ENCODE data around the gene KPNA3. TPM values are rescaled to one million over a fixed set of nuclear protein-coding genes. Genes with fewer than 3 reads are reported as not detected.

The KPNA3 gene
- total and polyA plus RNA-seq, 2 experiments from 2014 or later: 30.5 to 55.7 TPM

- TF ChIP-seq EZH2 (IDR thresholded peaks at IDR 0.05; ENCODE audit: low read depth, unreplicated experiment): no peak
- no peak for TF ChIP-seq ETS1 (IDR thresholded peaks at IDR 0.05)
- no peak for TF ChIP-seq EZH2phosphoT487 (IDR thresholded peaks at IDR 0.05; ENCODE audit: unreplicated experiment)
- no peak for TF ChIP-seq ZNF114 (CRISPR knock-in tag; IDR thresholded peaks at IDR 0.05)
- TF ChIP-seq NANOG (IDR thresholded peaks at IDR 0.05; ENCODE audit: borderline replicate concordance): no peak
- no peak for TF ChIP-seq CREB1 (CRISPR knock-in tag; IDR thresholded peaks at IDR 0.05; ENCODE audit: low read depth)
- no peak for TF ChIP-seq POLR2AphosphoS5 (IDR thresholded peaks at IDR 0.05; ENCODE audit: low read depth)
- no peak for TF ChIP-seq CTCF (conservative IDR thresholded peaks at IDR 0.05; ENCODE audit: low read depth in 2 of 2)
- TF ChIP-seq ZNF331 (CRISPR knock-in tag; IDR thresholded peaks at IDR 0.05; ENCODE audit: low read depth): no peak
- TF ChIP-seq STAT1 (IDR thresholded peaks at IDR 0.05; ENCODE audit: unreplicated experiment): no peak
- no peak for TF ChIP-seq JUNB (IDR thresholded peaks at IDR 0.05; ENCODE audit: unreplicated experiment)
- TF ChIP-seq ZNF462 (CRISPR knock-in tag; IDR thresholded peaks at IDR 0.05): no peak
- no peak for TF ChIP-seq REST (IDR thresholded peaks at IDR 0.05; ENCODE audit: unreplicated experiment)
- Mint-ChIP-seq H3K27me3 (ENCODE audit: insufficient read depth, low read depth, poor library complexity) (peaks cover 6% of the 10 kb centered on the region), H3K27ac (no peak overlapping the region), H3K4me1 (no peaks in the 10 kb centered on the region), H3K36me3 (ENCODE audit: low read depth) (peaks cover 5% of the 10 kb centered on the region; the same call in 2 of the 3 replicates), H3K4me3 (no peak overlapping the region), H3K9me3 (peaks cover 5% of the 10 kb centered on the region)
- H3K4me3 ChIP-seq: no peak overlapping the region
- no peak overlapping the region for H3K4me2 ChIP-seq
- peak overlapping the region; percentile 91 for H2AFZ ChIP-seq
- H3K79me2 ChIP-seq (replicated peaks; ENCODE audit: insufficient read depth): no peaks in the 10 kb centered on the region
- ATAC-seq: no peak
- H3K9me2 ChIP-seq (ENCODE audit: insufficient read depth): no peaks in the 10 kb centered on the region
- H4K20me1 ChIP-seq (replicated peaks; ENCODE audit: insufficient read depth): no peaks in the 10 kb centered on the region
- H3K4me1 ChIP-seq (ENCODE audit: insufficient read depth): no peaks in the 10 kb centered on the region
- no peak for DNase-seq (ENCODE audit: low spot score)
- no peak overlapping the region for H3K27ac ChIP-seq (ENCODE audit: low read depth)
- peaks cover 4% of the 10 kb centered on the region; the same call in 1 of the 2 replicates for H3F3A ChIP-seq (replicated peaks; ENCODE audit: low read depth)
- no peaks in the 10 kb centered on the region for H3K36me3 ChIP-seq (ENCODE audit: insufficient read depth)
- no peaks in the 10 kb centered on the region for H3K27me3 ChIP-seq (ENCODE audit: insufficient read depth)
These were observed 9.9 kb upstream of the KPNA3 start for GRCh38 chr13:49802426-49802825.

Measured in GM23338 (cell line).